Peyer's patch (tissue), 4 donors: Measurements from ENCODE around the gene KCNG4.

Experiments
- CTCF ChIP-seq, 6 experiments: fragments of 450-650 bp in 4 of 6; fragments of 200-600 bp in 2 of 6; sonication (generic) in 1 of 6; IDR thresholded peaks; one replicate each; pipeline ENCODE4 v1.5.1; 2017 to 2019; ENCODE audit warnings: antibody characterized with exemption in 6 of 6, mild to moderate bottlenecking in 3 of 6, moderate library complexity in 1 of 6
- POLR2A ChIP-seq, 2 donors: fragments of 450-650 bp; IDR thresholded peaks; one replicate each; pipeline ENCODE4 v1.5.1; 2017; ENCODE audit warnings: antibody characterized with exemption in 2 of 2, mild to moderate bottlenecking in 2 of 2, moderate library complexity in 2 of 2

DNA sequence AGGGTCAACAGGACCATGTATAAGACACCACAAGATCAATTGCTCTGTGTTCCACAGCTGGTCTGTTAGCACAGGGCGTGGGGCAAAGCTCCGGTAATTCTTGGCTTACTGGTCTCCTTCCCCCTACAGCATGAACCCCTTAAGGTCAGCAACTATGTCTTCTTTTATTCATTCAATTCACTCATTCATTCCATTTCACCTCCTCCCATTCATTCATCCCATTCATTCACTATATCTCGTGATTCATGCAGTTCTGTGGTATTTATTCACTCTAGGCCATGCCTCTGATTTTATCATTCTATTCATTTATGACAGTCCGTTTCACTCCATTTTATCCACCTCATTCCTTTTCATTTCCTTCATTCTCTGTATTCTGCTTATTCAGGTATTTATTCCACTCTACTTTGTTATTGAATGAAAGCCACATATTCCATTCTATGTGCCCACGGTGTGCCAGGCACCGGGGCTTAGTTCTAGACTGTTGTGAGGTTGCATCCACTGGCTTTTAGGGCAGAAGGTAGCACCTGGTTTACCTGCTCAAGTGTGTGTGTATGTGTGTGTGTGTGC, 35.9 kb upstream of the KCNG4 start:
- TF ChIP-seq CTCF (IDR thresholded peaks at IDR 0.05) (no peak), POLR2A (IDR thresholded peaks at IDR 0.05) (no peak)
